ENCODE measurements around the gene DNAH6.

DNA sequence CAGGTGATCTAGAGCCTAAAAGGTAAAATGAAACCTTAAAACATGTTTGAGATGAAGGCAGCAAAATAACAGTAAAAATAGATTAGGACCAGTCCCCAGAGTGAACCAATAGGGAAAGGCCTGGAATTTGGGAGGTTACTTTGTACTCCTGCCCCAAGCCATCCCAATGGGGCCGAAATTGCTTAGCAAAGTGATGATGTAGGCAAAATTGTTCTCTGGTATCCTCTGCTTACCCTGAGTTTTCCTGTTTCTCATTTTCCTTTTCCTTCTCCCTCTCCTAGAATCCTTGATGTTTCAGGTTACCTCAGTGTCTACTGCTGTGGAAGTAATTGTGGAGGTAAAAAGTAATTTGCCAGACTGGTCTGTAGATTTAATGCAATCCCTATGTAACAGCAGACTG is 271.7 kb downstream of the DNAH6 start:
- TF ChIP-seq, protein P1, sequence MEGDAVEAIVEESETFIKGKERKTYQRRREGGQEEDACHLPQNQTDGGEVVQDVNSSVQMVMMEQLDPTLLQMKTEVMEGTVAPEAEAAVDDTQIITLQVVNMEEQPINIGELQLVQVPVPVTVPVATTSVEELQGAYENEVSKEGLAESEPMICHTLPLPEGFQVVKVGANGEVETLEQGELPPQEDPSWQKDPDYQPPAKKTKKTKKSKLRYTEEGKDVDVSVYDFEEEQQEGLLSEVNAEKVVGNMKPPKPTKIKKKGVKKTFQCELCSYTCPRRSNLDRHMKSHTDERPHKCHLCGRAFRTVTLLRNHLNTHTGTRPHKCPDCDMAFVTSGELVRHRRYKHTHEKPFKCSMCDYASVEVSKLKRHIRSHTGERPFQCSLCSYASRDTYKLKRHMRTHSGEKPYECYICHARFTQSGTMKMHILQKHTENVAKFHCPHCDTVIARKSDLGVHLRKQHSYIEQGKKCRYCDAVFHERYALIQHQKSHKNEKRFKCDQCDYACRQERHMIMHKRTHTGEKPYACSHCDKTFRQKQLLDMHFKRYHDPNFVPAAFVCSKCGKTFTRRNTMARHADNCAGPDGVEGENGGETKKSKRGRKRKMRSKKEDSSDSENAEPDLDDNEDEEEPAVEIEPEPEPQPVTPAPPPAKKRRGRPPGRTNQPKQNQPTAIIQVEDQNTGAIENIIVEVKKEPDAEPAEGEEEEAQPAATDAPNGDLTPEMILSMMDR (IDR thresholded peaks at IDR 0.05; ENCODE audit: insufficient read depth, low read length, poor library complexity, severe bottlenecking) = no peak
- TF ChIP-seq EZH2phosphoT487 (conservative IDR thresholded peaks at IDR 0.05; ENCODE audit: low read length) = no peak
